MM.1S (cell line): ENCODE measurements around the gene FRMD3.
A peak's percentile ranks its signal among the peaks of the same experiment; 100 is the strongest.

Source experiments
- DNase-seq: peaks from one replicate; pipeline ENCODE4 v3.0.0-alpha.2; 2015
- H2AFZ ChIP-seq: fragments of 300-600 bp; sonication (generic); 2 replicates; pipeline ENCODE4 v1.6.0; 2016; ENCODE audit warnings: antibody characterized with exemption, low read length
- H3F3A ChIP-seq: fragments of 300-600 bp; sonication (generic); 2 replicates; pipeline ENCODE4 v1.6.1; 2016; ENCODE audit warnings: mild to moderate bottlenecking, antibody characterized with exemption, low read length, moderate library complexity, mixed read lengths; ENCODE audit not compliant: insufficient read depth
- H3K27ac ChIP-seq: fragments of 300-600 bp; sonication (generic); 2 replicates; pipeline ENCODE4 v1.5.1; 2016; ENCODE audit warnings: mild to moderate bottlenecking, low read length
- H3K27me3 ChIP-seq: fragments of 300-600 bp; sonication (generic); replicated peaks from 2 replicates; pipeline ENCODE4 v1.6.0; 2016; ENCODE audit warnings: low read length; ENCODE audit not compliant: insufficient read depth
- H3K36me3 ChIP-seq: fragments of 300-600 bp; sonication (generic); replicated peaks from 2 replicates; pipeline ENCODE4 v1.6.1; 2016; ENCODE audit warnings: mild to moderate bottlenecking, low read length, mixed read lengths; ENCODE audit not compliant: insufficient read depth
- H3K4me1 ChIP-seq: fragments of 300-600 bp; sonication (generic); 2 replicates; pipeline ENCODE4 v1.6.1; 2016; ENCODE audit warnings: low read length, mixed read lengths
- H3K4me2 ChIP-seq: fragments of 300-600 bp; sonication (generic); 2 replicates; pipeline ENCODE4 v1.6.0; 2016; ENCODE audit warnings: low read depth, low read length
- H3K4me3 ChIP-seq: fragments of 300-600 bp; sonication (generic); 2 replicates; pipeline ENCODE4 v1.5.1; 2016; ENCODE audit warnings: low read length, mixed read lengths
- H3K79me2 ChIP-seq: fragments of 300-600 bp; sonication (generic); 2 replicates; pipeline ENCODE4 v1.6.1; 2016; ENCODE audit warnings: mixed run types, low read length, mixed read lengths
- H3K9ac ChIP-seq: fragments of 300-600 bp; sonication (generic); 2 replicates; pipeline ENCODE4 v1.6.1; 2016; ENCODE audit warnings: low read length, mixed read lengths
- H3K9me2 ChIP-seq: fragments of 300-600 bp; sonication (generic); replicated peaks from 2 replicates; pipeline ENCODE4 v1.6.1; 2016; ENCODE audit warnings: mild to moderate bottlenecking, low read length, mixed read lengths; ENCODE audit not compliant: insufficient read depth
- H3K9me3 ChIP-seq: fragments of 300-600 bp; sonication (generic); replicated peaks from 2 replicates; pipeline ENCODE4 v1.6.1; 2016; ENCODE audit warnings: mild to moderate bottlenecking, low read length, mixed read lengths; ENCODE audit not compliant: insufficient read depth
- H4K20me1 ChIP-seq: fragments of 300-600 bp; sonication (generic); 2 replicates; pipeline ENCODE4 v1.6.1; 2016; ENCODE audit warnings: mild to moderate bottlenecking, low read length, moderate library complexity, mixed read lengths; ENCODE audit not compliant: insufficient read depth
- EZH2 ChIP-seq: fragments of 300-600 bp; sonication (generic); optimal IDR thresholded peaks from 2 replicates; pipeline ENCODE3; 2017; ENCODE audit warnings: low read depth, mild to moderate bottlenecking, antibody characterized with exemption, low read length, mixed read lengths
- EZH2phosphoT487 ChIP-seq: fragments of 300-600 bp; sonication (generic); IDR thresholded peaks from 2 replicates; pipeline ENCODE4 v1.6.1; 2018; ENCODE audit warnings: antibody characterized with exemption, low read length
- TF ChIP-seq, protein P1 (sequence below): fragments of 300-600 bp; sonication (generic); IDR thresholded peaks from 2 replicates; pipeline ENCODE4 v1.5.1; 2016; ENCODE audit warnings: antibody characterized with exemption, low read length, mixed read lengths

FRMD3 gene

DNA sequence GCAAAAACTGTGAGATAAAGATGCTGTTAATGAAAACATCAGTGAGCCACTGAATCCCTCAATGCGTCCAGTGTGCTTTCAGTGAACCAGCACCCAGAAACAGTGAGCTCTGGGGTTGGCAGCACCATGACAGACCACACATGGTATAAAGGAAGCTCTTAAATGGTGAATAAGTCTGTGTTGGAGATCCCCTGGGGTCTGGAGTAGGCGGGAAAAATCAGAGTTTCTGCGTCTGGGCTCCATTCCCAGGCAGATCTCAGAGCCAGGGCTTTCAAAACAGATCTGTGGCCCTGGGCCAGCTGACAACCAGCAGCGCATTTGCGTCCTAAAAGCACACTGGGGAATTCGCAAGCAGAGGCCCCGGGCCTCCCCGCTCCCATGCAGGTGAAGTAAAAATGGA is 233.5 kb downstream of the FRMD3 start:
- DNase-seq = no peak
- Histone ChIP-seq H3K27ac (no peak overlapping the region), H4K20me1 (no peaks in the 10 kb centered on the region), H3K4me2 (no peak overlapping the region), H3K79me2 (no peaks in the 10 kb centered on the region), H3K36me3 (no peaks in the 10 kb centered on the region), H3K27me3 (no peaks in the 10 kb centered on the region), H3K9ac (no peak overlapping the region), H3F3A (no peaks in the 10 kb centered on the region), H3K4me1 (no peaks in the 10 kb centered on the region), H2AFZ (no peak overlapping the region), H3K9me3 (no peaks in the 10 kb centered on the region), H3K9me2 (no peaks in the 10 kb centered on the region), H3K4me3 (no peak overlapping the region)
- TF ChIP-seq EZH2phosphoT487 = no peak

DNA sequence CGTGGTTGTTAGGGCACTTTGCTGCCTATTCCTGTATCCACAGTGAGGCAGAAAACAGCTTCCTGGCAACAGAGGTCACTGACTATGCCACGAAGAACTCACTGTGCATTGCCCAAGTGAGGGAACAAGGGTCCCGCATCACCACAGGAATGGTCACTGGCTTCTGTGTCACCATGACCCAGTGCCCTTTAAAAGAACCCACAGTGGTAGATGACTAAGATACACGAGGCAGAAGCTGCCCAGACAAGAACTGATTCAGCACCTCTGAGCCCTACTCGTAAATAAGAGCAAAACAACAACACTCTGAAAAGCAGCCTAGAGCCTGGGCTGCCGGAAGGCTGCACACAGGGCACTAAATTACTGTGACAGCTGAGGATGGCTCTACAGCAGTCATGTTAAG is 238.6 kb downstream of the FRMD3 start:
- Histone ChIP-seq H3K4me3 (no peak overlapping the region), H3K9me2 (no peaks in the 10 kb centered on the region), H3F3A (no peaks in the 10 kb centered on the region), H3K9me3 (no peaks in the 10 kb centered on the region), H3K27ac (no peak overlapping the region), H3K36me3 (no peaks in the 10 kb centered on the region), H3K79me2 (no peaks in the 10 kb centered on the region), H4K20me1 (no peaks in the 10 kb centered on the region), H3K4me2 (no peak overlapping the region), H3K9ac (no peak overlapping the region), H2AFZ (no peak overlapping the region), H3K4me1 (no peaks in the 10 kb centered on the region), H3K27me3 (no peaks in the 10 kb centered on the region)
- DNase-seq = no peak
- TF ChIP-seq, protein P1, sequence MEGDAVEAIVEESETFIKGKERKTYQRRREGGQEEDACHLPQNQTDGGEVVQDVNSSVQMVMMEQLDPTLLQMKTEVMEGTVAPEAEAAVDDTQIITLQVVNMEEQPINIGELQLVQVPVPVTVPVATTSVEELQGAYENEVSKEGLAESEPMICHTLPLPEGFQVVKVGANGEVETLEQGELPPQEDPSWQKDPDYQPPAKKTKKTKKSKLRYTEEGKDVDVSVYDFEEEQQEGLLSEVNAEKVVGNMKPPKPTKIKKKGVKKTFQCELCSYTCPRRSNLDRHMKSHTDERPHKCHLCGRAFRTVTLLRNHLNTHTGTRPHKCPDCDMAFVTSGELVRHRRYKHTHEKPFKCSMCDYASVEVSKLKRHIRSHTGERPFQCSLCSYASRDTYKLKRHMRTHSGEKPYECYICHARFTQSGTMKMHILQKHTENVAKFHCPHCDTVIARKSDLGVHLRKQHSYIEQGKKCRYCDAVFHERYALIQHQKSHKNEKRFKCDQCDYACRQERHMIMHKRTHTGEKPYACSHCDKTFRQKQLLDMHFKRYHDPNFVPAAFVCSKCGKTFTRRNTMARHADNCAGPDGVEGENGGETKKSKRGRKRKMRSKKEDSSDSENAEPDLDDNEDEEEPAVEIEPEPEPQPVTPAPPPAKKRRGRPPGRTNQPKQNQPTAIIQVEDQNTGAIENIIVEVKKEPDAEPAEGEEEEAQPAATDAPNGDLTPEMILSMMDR = no peak
- TF ChIP-seq EZH2phosphoT487 = no peak

DNA sequence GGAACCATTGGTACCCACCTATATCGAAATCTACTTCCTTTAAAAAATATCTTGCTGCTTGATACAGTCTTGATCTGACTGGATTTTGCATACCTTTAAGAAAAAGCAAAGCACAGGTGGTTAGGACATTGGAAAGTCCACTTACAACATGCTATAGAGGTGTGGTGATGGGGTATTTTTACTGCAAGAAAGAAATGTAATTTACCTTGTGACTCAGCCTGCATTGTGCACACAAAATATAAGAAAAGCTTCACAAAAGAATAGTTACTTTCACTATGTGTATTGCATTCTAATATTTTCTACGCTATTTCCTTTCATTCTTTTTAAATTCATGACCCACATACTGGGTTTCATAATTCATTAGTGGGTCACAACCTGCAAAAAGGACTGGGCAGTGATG is 239.1 kb downstream of the FRMD3 start:
- Histone ChIP-seq H4K20me1 (no peaks in the 10 kb centered on the region), H3K9ac (no peak overlapping the region), H3F3A (no peaks in the 10 kb centered on the region), H3K9me3 (no peaks in the 10 kb centered on the region), H3K27ac (no peak overlapping the region), H3K4me2 (no peak overlapping the region), H3K36me3 (no peaks in the 10 kb centered on the region), H3K27me3 (no peaks in the 10 kb centered on the region), H2AFZ (no peak overlapping the region), H3K4me1 (no peaks in the 10 kb centered on the region), H3K4me3 (no peak overlapping the region), H3K9me2 (no peaks in the 10 kb centered on the region), H3K79me2 (no peaks in the 10 kb centered on the region)
- TF ChIP-seq, protein P1 = no peak
- TF ChIP-seq EZH2 = no peak
- TF ChIP-seq EZH2phosphoT487 = no peak
- DNase-seq = no peak

DNA sequence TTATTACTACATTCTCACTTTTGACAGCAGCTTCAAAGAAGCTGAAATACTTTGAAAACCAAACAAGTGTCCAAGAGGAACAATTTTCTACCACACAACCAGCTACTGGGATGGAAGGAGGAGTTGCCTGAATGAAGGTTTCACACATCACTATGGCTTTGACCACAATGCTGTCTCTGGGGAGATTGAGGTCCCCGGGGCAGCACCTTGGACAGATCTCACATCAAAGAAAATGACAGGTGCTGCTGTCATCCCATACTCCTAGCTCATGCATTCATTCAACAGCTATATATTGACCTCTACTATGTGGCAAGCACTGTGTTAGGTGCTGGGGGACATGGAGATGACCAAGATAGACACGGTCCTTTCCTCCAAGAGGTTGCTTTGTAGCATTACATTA is 242.1 kb downstream of the FRMD3 start:
- TF ChIP-seq, protein P1 = no peak
- TF ChIP-seq EZH2 (no peak), EZH2phosphoT487 (no peak)
- H3K9me3 ChIP-seq = no peaks in the 10 kb centered on the region
- no peaks in the 10 kb centered on the region for H3K79me2 ChIP-seq
- no peak overlapping the region for H3K4me3 ChIP-seq
- H3F3A ChIP-seq = no peaks in the 10 kb centered on the region
- peak; percentile 18 for DNase-seq
- no peak overlapping the region for H3K27ac ChIP-seq
- H2AFZ ChIP-seq = no peak overlapping the region
- H3K4me1 ChIP-seq = no peaks in the 10 kb centered on the region
- H3K36me3 ChIP-seq = no peaks in the 10 kb centered on the region
- H3K9ac ChIP-seq = no peak overlapping the region
- no peaks in the 10 kb centered on the region for H4K20me1 ChIP-seq
- H3K4me2 ChIP-seq = no peak overlapping the region
- no peaks in the 10 kb centered on the region for H3K27me3 ChIP-seq
- no peaks in the 10 kb centered on the region for H3K9me2 ChIP-seq
